ENCODE measurements around the gene PRR15L.

Gene PRR15L

DNA sequence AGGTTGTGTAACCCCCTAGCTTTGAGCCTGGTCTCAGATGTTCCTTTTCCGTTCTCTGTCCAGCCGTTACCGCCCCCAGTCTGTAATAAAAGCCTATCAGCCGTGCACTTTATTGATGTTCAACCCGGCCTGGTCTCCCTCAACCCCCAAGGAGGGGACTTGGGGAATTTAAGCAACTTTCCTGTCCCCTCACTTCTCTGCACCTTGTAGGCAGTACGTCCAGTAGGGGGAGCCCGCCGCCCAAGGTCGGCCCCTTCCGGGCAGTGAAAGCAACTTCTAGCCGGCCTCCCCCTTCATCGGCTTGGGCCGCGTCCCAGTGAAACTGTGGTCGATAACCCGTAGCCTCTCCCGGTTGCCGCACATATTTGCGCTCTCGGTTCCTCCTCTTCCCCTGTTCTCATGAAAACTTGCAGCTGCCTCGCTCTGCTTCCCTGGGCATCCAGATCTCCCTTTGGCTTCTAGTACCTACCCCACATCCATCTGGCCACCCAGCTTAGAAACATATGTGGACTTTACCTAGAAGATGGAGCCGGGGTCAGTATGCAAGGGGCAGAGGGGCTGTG, 8.4 kb downstream of the PRR15L start:
- Histone ChIP-seq H3K36me3 (ENCODE audit: control insufficient read depth, insufficient read depth, low read length) (peaks cover 24% of the 10 kb centered on the region), H3K4me3 (replicated peaks; ENCODE audit: low read depth, low read length) (0 out of 2 replicates have a peak overlapping the region, but pooled peaks have one; percentile 25), H3K27me3 (replicated peaks; ENCODE audit: control insufficient read depth, insufficient read depth, low read length) (no peaks in the 10 kb centered on the region)
- TF ChIP-seq, protein P1, sequence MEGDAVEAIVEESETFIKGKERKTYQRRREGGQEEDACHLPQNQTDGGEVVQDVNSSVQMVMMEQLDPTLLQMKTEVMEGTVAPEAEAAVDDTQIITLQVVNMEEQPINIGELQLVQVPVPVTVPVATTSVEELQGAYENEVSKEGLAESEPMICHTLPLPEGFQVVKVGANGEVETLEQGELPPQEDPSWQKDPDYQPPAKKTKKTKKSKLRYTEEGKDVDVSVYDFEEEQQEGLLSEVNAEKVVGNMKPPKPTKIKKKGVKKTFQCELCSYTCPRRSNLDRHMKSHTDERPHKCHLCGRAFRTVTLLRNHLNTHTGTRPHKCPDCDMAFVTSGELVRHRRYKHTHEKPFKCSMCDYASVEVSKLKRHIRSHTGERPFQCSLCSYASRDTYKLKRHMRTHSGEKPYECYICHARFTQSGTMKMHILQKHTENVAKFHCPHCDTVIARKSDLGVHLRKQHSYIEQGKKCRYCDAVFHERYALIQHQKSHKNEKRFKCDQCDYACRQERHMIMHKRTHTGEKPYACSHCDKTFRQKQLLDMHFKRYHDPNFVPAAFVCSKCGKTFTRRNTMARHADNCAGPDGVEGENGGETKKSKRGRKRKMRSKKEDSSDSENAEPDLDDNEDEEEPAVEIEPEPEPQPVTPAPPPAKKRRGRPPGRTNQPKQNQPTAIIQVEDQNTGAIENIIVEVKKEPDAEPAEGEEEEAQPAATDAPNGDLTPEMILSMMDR (IDR thresholded peaks at IDR 0.05; ENCODE audit: insufficient read depth, low read length, poor library complexity, severe bottlenecking): peak; percentile 93
- DNase-seq (ENCODE audit: extremely low read depth, insufficient read length): peak; percentile 80

DNA sequence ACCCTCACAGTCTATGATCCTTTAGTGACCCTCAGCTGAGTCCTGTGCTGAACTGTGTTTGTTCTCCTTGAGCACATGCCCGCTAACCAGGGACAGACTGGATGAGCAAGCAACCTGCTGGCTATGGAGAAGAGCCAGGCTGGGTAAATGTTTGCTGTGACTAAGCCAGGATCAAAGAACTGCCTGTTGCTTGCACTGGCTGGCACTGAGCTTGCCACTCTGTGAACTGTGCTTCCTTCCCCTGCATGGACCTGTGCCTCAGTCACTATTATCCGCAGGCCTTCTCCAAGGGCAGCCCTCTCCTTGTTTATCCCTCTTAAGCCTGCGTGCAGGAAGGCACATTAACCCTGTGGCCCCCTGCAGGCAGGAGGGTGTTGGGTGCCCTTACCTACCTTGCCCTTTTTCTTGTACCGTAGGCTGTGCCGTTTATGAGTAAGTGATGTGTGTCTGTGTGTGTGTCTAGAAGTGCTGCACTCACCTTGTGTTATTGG, 8.9 kb downstream of the PRR15L start:
- Histone ChIP-seq H3K27me3 (replicated peaks; ENCODE audit: control insufficient read depth, insufficient read depth, low read length) (no peaks in the 10 kb centered on the region), H3K4me3 (replicated peaks; ENCODE audit: low read depth, low read length) (no peak overlapping the region), H3K36me3 (ENCODE audit: control insufficient read depth, insufficient read depth, low read length) (peaks cover 24% of the 10 kb centered on the region)
- TF ChIP-seq, protein P1 (IDR thresholded peaks at IDR 0.05; ENCODE audit: insufficient read depth, low read length, poor library complexity, severe bottlenecking): no peak
- DNase-seq (ENCODE audit: extremely low read depth, insufficient read length): no peak

DNA sequence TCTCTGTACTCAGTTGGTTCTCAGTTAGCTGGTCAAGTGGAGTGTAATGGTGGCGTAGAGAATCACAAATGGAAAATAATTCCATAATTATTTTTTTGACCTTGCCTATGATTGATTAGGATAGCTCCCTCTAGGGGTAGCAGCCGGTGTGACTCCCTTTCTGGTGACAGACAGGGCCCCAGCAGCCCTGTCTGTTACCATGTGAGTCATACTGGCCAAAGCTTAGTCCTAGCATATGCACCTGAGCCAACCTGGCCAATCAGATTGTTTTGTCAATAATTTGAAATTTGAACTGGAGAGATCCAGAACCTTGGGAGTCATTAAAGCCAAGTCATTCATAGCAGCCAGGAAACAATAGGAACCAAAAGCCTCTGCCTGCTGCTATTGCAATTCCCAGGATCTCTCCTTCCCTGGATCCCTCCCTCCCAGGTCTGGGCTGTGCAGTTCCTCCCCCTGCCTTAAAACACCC, 10.7 kb downstream of the PRR15L start:
- Histone ChIP-seq H3K4me3 (replicated peaks; ENCODE audit: low read depth, low read length) (no peak overlapping the region), H3K36me3 (ENCODE audit: control insufficient read depth, insufficient read depth, low read length) (peaks cover 23% of the 10 kb centered on the region), H3K27me3 (replicated peaks; ENCODE audit: control insufficient read depth, insufficient read depth, low read length) (no peaks in the 10 kb centered on the region)
- peak; percentile 49 for DNase-seq (ENCODE audit: extremely low read depth, insufficient read length)
- TF ChIP-seq, protein P1 (IDR thresholded peaks at IDR 0.05; ENCODE audit: insufficient read depth, low read length, poor library complexity, severe bottlenecking): peak; percentile 86

DNA sequence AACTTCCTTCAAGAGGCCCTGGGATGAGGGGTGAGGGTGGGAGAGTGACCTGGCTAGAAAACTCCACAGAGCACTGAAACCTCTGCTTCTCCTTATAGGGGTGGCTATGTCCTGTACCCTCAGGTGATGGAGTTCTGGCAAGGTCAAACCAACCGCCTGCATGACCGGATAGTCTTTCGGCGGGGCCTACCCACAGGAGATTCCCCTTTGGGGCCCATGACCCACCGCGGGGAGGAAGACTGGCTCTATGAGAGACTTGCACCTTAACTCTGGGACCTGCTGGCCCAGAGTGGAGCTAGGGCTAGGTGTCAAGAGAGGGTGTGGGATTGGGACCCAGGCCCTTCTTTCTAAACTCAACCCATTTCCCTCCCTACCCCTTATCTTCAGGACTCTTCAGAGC, 11.2 kb downstream of the PRR15L start:
- TF ChIP-seq, protein P1 (IDR thresholded peaks at IDR 0.05; ENCODE audit: insufficient read depth, low read length, poor library complexity, severe bottlenecking): no peak
- Histone ChIP-seq H3K36me3 (ENCODE audit: control insufficient read depth, insufficient read depth, low read length) (peaks cover 23% of the 10 kb centered on the region), H3K4me3 (replicated peaks; ENCODE audit: low read depth, low read length) (no peak overlapping the region), H3K27me3 (replicated peaks; ENCODE audit: control insufficient read depth, insufficient read depth, low read length) (no peaks in the 10 kb centered on the region)
- DNase-seq (ENCODE audit: extremely low read depth, insufficient read length): no peak

DNA sequence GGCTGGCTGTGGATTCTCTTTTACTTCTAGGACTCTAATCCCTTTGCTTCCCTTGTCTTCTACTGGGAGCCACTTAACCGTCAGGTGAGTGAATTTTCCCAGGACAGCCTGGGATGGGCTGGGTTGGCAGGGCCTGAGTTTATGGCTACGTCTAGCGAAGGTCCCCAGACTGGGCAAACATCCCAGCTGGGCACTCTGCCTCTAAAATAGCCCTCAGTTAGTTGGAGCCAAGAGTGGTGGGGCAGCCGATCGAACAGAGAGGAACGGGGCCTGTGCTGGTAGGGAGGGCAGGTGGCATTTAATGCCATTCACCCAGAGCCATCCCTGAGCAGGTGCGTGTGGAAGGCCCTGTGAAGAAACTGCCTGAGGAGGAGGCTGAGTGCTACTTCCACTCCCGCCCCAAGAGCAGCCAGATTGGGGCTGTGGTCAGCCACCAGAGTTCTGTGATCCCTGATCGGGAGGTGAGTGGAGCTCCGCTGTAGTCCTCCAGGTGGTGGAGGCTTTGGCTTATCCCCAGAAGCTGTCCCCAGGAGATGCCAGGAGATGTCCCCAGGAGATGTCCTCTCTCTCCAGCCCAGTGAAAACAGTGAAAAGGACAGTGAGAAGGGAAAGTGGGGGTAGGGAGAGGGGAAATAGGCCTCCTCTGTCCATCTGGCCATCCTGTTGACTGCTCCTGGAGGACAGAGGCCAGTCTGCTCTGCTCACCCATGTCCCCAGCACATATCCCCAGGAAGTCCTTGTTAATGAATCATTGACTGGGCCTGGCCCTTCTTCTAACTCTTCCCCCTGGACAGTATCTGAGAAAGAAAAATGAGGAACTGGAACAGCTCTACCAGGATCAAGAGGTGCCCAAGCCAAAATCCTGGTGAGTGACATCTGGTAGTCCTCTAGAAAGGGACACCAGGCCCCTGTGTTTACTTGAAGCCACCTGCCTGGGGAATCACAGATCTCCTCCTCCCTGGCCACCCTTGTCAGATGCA, 11.9 kb downstream of the PRR15L start:
- TF ChIP-seq, protein P1 (IDR thresholded peaks at IDR 0.05; ENCODE audit: insufficient read depth, low read length, poor library complexity, severe bottlenecking): no peak
- DNase-seq (ENCODE audit: extremely low read depth, insufficient read length): no peak
- Histone ChIP-seq H3K27me3 (replicated peaks; ENCODE audit: control insufficient read depth, insufficient read depth, low read length) (no peaks in the 10 kb centered on the region), H3K4me3 (replicated peaks; ENCODE audit: low read depth, low read length) (no peak overlapping the region), H3K36me3 (ENCODE audit: control insufficient read depth, insufficient read depth, low read length) (peaks cover 23% of the 10 kb centered on the region)
